K562 (cell line): ENCODE results near the gene GJA1. TPM values are rescaled to one million over a fixed set of nuclear protein-coding genes. Genes with fewer than 3 reads are reported as not detected.
A peak's percentile ranks its signal among the peaks of the same experiment; 100 is the strongest.
"Not testable (repeated sequence)": the region's sequence is repeated elsewhere in the genome, so short reads cannot be mapped to it uniquely, and the experiment has no call there.

Source experiments
- ATAC-seq: fragments of 200-7000 bp; cut with Tn5 transposase; 3 replicates; pipeline ENCODE4 v1.9.1; 2020; ENCODE audit warnings: moderate library complexity
- Bru-seq: library from RNA; stranded (reverse); fragments of 400-500 nt; gene quantifications from one replicate; lab custom pipeline; 2021; lab: Mats Ljungman, UMichigan
- BruChase-seq, 2 experiments: library from RNA; stranded (reverse); fragments of 400-500 nt; gene quantifications; one replicate each; lab custom pipeline; 2021; lab: Mats Ljungman, UMichigan
- BruUV-seq: library from RNA; stranded (reverse); fragments of 400-500 nt; replicated peaks from 2 replicates; lab custom pipeline; 2021; lab: Mats Ljungman, UMichigan
- CTCF ChIA-PET: fragments of 300-600 bp; formaldehyde crosslinking; extraction: SDS; loops from one replicate; lab custom pipeline; 2021; ENCODE audit warnings: low intra/inter-chr PET ratio; lab: Yijun Ruan, JAX
- POLR2A ChIA-PET: fragments of 300-600, 350-650 bp; sonication (Branson Sonifier 250); formaldehyde crosslinking; extraction: SDS; loops from one replicate; lab custom pipeline; 2021; ENCODE audit warnings: antibody characterized with exemption, inconsistent platforms; lab: Yijun Ruan, JAX
- DNase-seq, 4 experiments: peaks; one replicate each; pipeline versions ENCODE4 v3.0.0 to v3.0.0-alpha.2; 2011 to 2018; ENCODE audit warnings: low spot score in 3 of 4, mixed read lengths in 3 of 4; ENCODE audit errors: extremely low read depth in 1 of 4
- FAIRE-seq: peaks from 2 replicates; lab custom pipeline; 2011; peaks lifted over from hg19 to GRCh38; lab: Jason Lieb, UNC
- H2AFZ ChIP-seq: 2 replicates; pipeline ENCODE4 v1.6.0; 2011; ENCODE audit warnings: low read depth, low read length, control low read depth, inconsistent platforms
- H3K27ac ChIP-seq: fragments of 200-600 bp; 3 replicates; pipeline ENCODE4 v1.8.0; 2011; ENCODE audit warnings: low read depth, mild to moderate bottlenecking, control low read depth, inconsistent platforms, low read length, moderate library complexity, mixed read lengths; ENCODE audit errors: extremely low read depth
- H3K27me3 ChIP-seq, 2 experiments: fragments of 300-600 bp in 1 of 2; 2 replicates in 1 of 2; 3 replicates in 1 of 2; pipeline versions ENCODE4 v1.6.0 to v1.8.0; 2011; ENCODE audit warnings: inconsistent platforms in 2 of 2, low read length in 2 of 2, mild to moderate bottlenecking in 1 of 2, mixed read lengths in 1 of 2, moderate library complexity in 1 of 2; ENCODE audit not compliant: control insufficient read depth in 2 of 2, insufficient read depth in 2 of 2
- H3K36me3 ChIP-seq: fragments of 300-600 bp; 3 replicates; pipeline ENCODE4 v1.8.0; 2011; ENCODE audit warnings: mild to moderate bottlenecking, low read length, inconsistent platforms; ENCODE audit not compliant: control insufficient read depth, insufficient read depth
- H3K4me1 ChIP-seq, 2 experiments: fragments of 200-600 bp in 1 of 2; replicated peaks in 1 of 2; 2 replicates in 1 of 2; 3 replicates in 1 of 2; pipeline versions ENCODE4 v1.5.1 to v1.8.0; 2011; ENCODE audit warnings: inconsistent platforms in 2 of 2, low read length in 2 of 2, mild to moderate bottlenecking in 1 of 2, mixed read lengths in 1 of 2, moderate library complexity in 1 of 2; ENCODE audit not compliant: control insufficient read depth in 2 of 2, insufficient read depth in 2 of 2
- H3K4me2 ChIP-seq: 2 replicates; pipeline ENCODE4 v1.6.1; 2011; ENCODE audit warnings: low read length, control low read depth, inconsistent platforms, mixed read lengths; ENCODE audit not compliant: insufficient read depth
- H3K4me3 ChIP-seq: fragments of 200-600 bp; sonication (generic), shearing (Covaris generic); 2 replicates; pipeline ENCODE4 v1.5.1; 2016; ENCODE audit warnings: control low read depth, inconsistent platforms
- H3K79me2 ChIP-seq: fragments of 200-600 bp; 3 replicates; pipeline ENCODE4 v1.8.0; 2011; ENCODE audit warnings: low read length, inconsistent platforms; ENCODE audit not compliant: control insufficient read depth, insufficient read depth
- H3K9ac ChIP-seq, 2 experiments: 2 replicates each; pipeline versions ENCODE4 v1.6.0 to v1.6.1; 2011; ENCODE audit warnings: low read depth in 2 of 2, low read length in 2 of 2, control low read depth in 1 of 2, inconsistent platforms in 1 of 2, mild to moderate bottlenecking in 1 of 2, mixed read lengths in 1 of 2; ENCODE audit not compliant: insufficient read depth in 1 of 2
- H3K9me1 ChIP-seq: one replicate; pipeline ENCODE4 v1.6.0; 2011; ENCODE audit warnings: inconsistent platforms, mild to moderate bottlenecking, low read length, moderate library complexity; ENCODE audit not compliant: control insufficient read depth, insufficient read depth
- H3K9me3 ChIP-seq: replicated peaks from 2 replicates; pipeline ENCODE4 v1.5.1; 2011; ENCODE audit warnings: low read depth, low read length, inconsistent platforms; ENCODE audit not compliant: control insufficient read depth, insufficient read depth
- H4K20me1 ChIP-seq: replicated peaks from 2 replicates; pipeline ENCODE4 v1.6.1; 2011; ENCODE audit warnings: low read length, inconsistent platforms, mixed read lengths; ENCODE audit not compliant: control insufficient read depth, insufficient read depth
- C11orf30 ChIP-seq: fragments of 450-650 bp; IDR thresholded peaks from 2 replicates; pipeline ENCODE4 v1.6.1; 2016; ENCODE audit warnings: low read depth, mild to moderate bottlenecking
- HMG20B ChIP-seq: fragments of 250-450 bp; sonication (Bioruptor Pico); IDR thresholded peaks from 2 replicates; pipeline ENCODE4 v1.5.0; 2021; ENCODE audit warnings: mild to moderate bottlenecking
- MAFG ChIP-seq: fragments of 450-650 bp; conservative IDR thresholded peaks from 2 replicates; pipeline ENCODE4 v1.6.1; 2016; ENCODE audit warnings: missing genetic modification characterization, missing compliant biosample characterization
- ZNF316 ChIP-seq: fragments of 450-650 bp; IDR thresholded peaks from 2 replicates; pipeline ENCODE4 v1.6.1; 2016
- ZNF75A ChIP-seq: fragments of 450-650 bp; formaldehyde crosslinking; IDR thresholded peaks from 2 replicates; pipeline ENCODE4 v1.4.0; 2020; ENCODE audit warnings: mild to moderate bottlenecking
- WGBS: fragments of 100-300 bp; shearing (Covaris generic); methylation state at CpG from one replicate; pipeline ENCODE4 v1.1.6; 2016; ENCODE audit warnings: low coverage, mixed read lengths; ENCODE audit not compliant: insufficient coverage; ENCODE audit errors: missing lambda C conversion rate; 5-methylcytosine and 5-hydroxymethylcytosine counted together
- in situ Hi-C: fragments of 300-500 bp; cut with MboI; formaldehyde crosslinking; loops from 4 replicates; pipeline ENCODE4 v1.15.0; 2018; ENCODE audit warnings: inconsistent platforms, mixed read lengths
- intact Hi-C: fragments of 100-400 bp; cut with micrococcal nuclease; formaldehyde crosslinking; loops from 2 replicates; pipeline ENCODE4 v1.14.2; 2022
- long read RNA-seq, 3 experiments: library from polyadenylated mRNA in 2 of 3; library from RNA in 1 of 3; unstranded in 2 of 3; stranded (forward) in 1 of 3; transcript quantifications; one replicate each; pipeline ENCODE4 v2.0.0, GENCODE V29; 2019 to 2022
- polyA minus RNA-seq, 3 experiments: library from RNA; depleted of rRNA, polyadenylated mRNA; stranded (reverse); fragments of >200 nt; gene quantifications; 2 replicates each; pipeline ENCODE4 v1.2.3, GENCODE V29; 2011
- polyA plus RNA-seq, 8 experiments: library from polyadenylated mRNA; depleted of rRNA in 4 of 8; stranded (reverse) in 5 of 8; unstranded in 3 of 8; fragments of >200 nt; fragmentation: Nextera tagmentation in 2 of 8; fragmentation: Illumina TruSeq in 1 of 8; extraction: Ambion mirVana in 2 of 8; extraction: Trizol in 1 of 8; gene quantifications; 2 replicates each; pipeline versions ENCODE4 v1.2.1 to v1.2.3, GENCODE V29; 2011 to 2014; ENCODE audit warnings: inconsistent platforms in 1 of 8, missing spikeins in 1 of 8
- total RNA-seq, 7 experiments: library from RNA; depleted of rRNA in 6 of 7; stranded (reverse); fragments of >200 nt in 6 of 7; fragmentation: Illumina TruSeq in 2 of 7; extraction: Trizol in 2 of 7; gene quantifications; 2 replicates each; pipeline versions ENCODE4 v1.2.1 to v1.2.3, GENCODE V29; 2011 to 2021; ENCODE audit warnings: low replicate concordance in 1 of 7

GJA1 gene
- not detected in 2 replicates for total RNA-seq (2011; cell fraction: chromatin; rRNA removed; ENCODE audit: low replicate concordance)
- not detected in 2 replicates for total RNA-seq (2011; cell fraction: nucleolus; rRNA removed)
- not detected in 2 replicates for total RNA-seq (2011; cell fraction: nucleoplasm; rRNA removed)
- total RNA-seq (2014; rRNA removed): not detected in 2 replicates
- 0.06 and 0.07 TPM in 2 replicates for total RNA-seq (2014; rRNA removed; fragmentation: Illumina TruSeq; extraction: Trizol)
- total RNA-seq (2015; rRNA removed; fragmentation: Illumina TruSeq; extraction: Trizol): 0.04 TPM in 1 of 2 replicates, not detected in the other
- total RNA-seq (2021): 0.58 and 0.67 TPM in 2 replicates
- 0.04 TPM in 1 of 2 replicates, not detected in the other for polyA plus RNA-seq (2011; rRNA removed)
- polyA plus RNA-seq (2011; cell fraction: cytosol; rRNA removed): 0.06 TPM in 2 replicates
- 0.06 TPM in 1 of 2 replicates, not detected in the other for polyA plus RNA-seq (2011; cell fraction: nucleus; rRNA removed)
- 0.03 and 0.10 TPM in 2 replicates for polyA plus RNA-seq (2012)
- polyA plus RNA-seq (2014; fragmentation: Illumina TruSeq; extraction: Trizol): not detected in 2 replicates
- polyA plus RNA-seq (2014; fragmentation: Nextera tagmentation; extraction: Ambion mirVana): under 1 TPM in 1 of 2 experiments, not detected in 1; 0.06 TPM
- polyA plus RNA-seq (2014; rRNA removed): 0.18 TPM in 1 of 2 replicates, not detected in the other
- 0.12 TPM in 1 of 2 replicates, not detected in the other for polyA minus RNA-seq (2011; rRNA and poly(A)+ RNA removed)
- not detected in 2 replicates for polyA minus RNA-seq (2011; cell fraction: cytosol; rRNA and poly(A)+ RNA removed)
- polyA minus RNA-seq (2011; cell fraction: nucleus; rRNA and poly(A)+ RNA removed): not detected in 2 replicates
- Bru-seq, nascent RNA: percentile 21 among the genes with signal in this experiment
- percentile 11 among the genes with signal in this experiment for BruChase-seq, experiment 1, labeled RNA remaining after a 2-hour chase
- percentile 16 among the genes with signal in this experiment for BruChase-seq, experiment 2, labeled RNA remaining after a 6-hour chase
- long read RNA-seq, experiment 1: 0 reads
- long read RNA-seq, experiment 2: 0 reads
- long read RNA-seq, experiment 3: 0 reads

- no peaks in the 10 kb centered on the region for H4K20me1 ChIP-seq
- no peak within 1 kb of the TSS for H3K4me2 ChIP-seq
- ATAC-seq (peak; percentile 29; the same call in 1 of the 3 replicates), FAIRE-seq (peak; percentile 35), DNase-seq (no peak)
- intact Hi-C loops: loop anchor here (10.0 kb wide), 1 partner anchor 309 kb away; no protein-coding TSS in a partner anchor
- 0% methylated on average over 5 of the region's 5 CpGs for WGBS
- in situ Hi-C loops: no loop called here
- no peaks in the 10 kb centered on the region for H3K9me3 ChIP-seq
- no peaks in the 10 kb centered on the region for H3K79me2 ChIP-seq
- POLR2A ChIA-PET: no interaction called here
- BruUV-seq: no TSS peak
- no peak within 1 kb of the TSS for H3K27ac ChIP-seq
- H3K36me3 ChIP-seq: no peaks in the 10 kb centered on the region
- H3K27me3 ChIP-seq: peaks cover 6 to 17% of the 10 kb centered on the region in 2 experiments; a peak in 3 of 5 replicates
- H3K9me1 ChIP-seq: no peaks in the 10 kb centered on the region
- TF ChIP-seq HMG20B (CRISPR knock-in tag) (no peak), MAFG (peak; percentile 48; the same call in 1 of the 2 replicates), ZNF316 (peak; percentile 74), ZNF75A (CRISPR knock-in tag) (no peak), C11orf30 (peak; percentile 56)
- H2AFZ ChIP-seq: 0 out of 2 replicates have a peak within 1 kb of the TSS, but pooled peaks have one; percentile 15
- H3K4me1 ChIP-seq: peaks cover 0 to 8% of the 10 kb centered on the region in 2 experiments; a peak in 2 of 5 replicates
- CTCF ChIA-PET: no interaction called here
- H3K9ac ChIP-seq: no peak within 1 kb of the TSS
- no peak within 1 kb of the TSS for H3K4me3 ChIP-seq
These were observed at the start of gene GJA1 for GRCh38 chr6:121435444-121436069. GJA1 (plus strand) TSS chr6:121435646; CDS start chr6:121446848, 11,202 bp downstream.

- H3K9ac ChIP-seq, H4K20me1 ChIP-seq, H3K9me3 ChIP-seq, CTCF ChIA-PET, H3K27me3 ChIP-seq, H3K4me3 ChIP-seq, intact Hi-C loops, POLR2A ChIA-PET, ATAC-seq, H2AFZ ChIP-seq, DNase-seq, H3K27ac ChIP-seq, H3K4me2 ChIP-seq, BruUV-seq, H3K4me1 ChIP-seq, H3K36me3 ChIP-seq, FAIRE-seq, in situ Hi-C loops, H3K79me2 ChIP-seq, H3K9me1 ChIP-seq: not testable (repeated sequence)
- 2% methylated on average over 3 of the region's 3 CpGs for WGBS
These were observed 48.9 kb upstream of the GJA1 start for GRCh38 chr6:121386551-121386950.
